SK-N-SH treated with all-trans-retinoic acid at 6 μM for 48 hours (cell line): ENCODE measurements around the gene PRUNE2.

ENCODE experiments used
- CREB5 ChIP-seq: fragments of 250-450 bp; sonication (Bioruptor Pico); IDR thresholded peaks from 2 replicates; pipeline ENCODE4 v1.5.1; 2020; ENCODE audit warnings: low read depth, mild to moderate bottlenecking, moderate library complexity
- TF ChIP-seq, protein P1 (sequence below): fragments of 250-450 bp; sonication (Bioruptor Pico); IDR thresholded peaks from 2 replicates; pipeline ENCODE4 v1.8.0; 2020; ENCODE audit warnings: mild to moderate bottlenecking, moderate library complexity, borderline replicate concordance

- TF ChIP-seq CREB5 (CRISPR knock-in tag), result no peak
- TF ChIP-seq, protein P1, sequence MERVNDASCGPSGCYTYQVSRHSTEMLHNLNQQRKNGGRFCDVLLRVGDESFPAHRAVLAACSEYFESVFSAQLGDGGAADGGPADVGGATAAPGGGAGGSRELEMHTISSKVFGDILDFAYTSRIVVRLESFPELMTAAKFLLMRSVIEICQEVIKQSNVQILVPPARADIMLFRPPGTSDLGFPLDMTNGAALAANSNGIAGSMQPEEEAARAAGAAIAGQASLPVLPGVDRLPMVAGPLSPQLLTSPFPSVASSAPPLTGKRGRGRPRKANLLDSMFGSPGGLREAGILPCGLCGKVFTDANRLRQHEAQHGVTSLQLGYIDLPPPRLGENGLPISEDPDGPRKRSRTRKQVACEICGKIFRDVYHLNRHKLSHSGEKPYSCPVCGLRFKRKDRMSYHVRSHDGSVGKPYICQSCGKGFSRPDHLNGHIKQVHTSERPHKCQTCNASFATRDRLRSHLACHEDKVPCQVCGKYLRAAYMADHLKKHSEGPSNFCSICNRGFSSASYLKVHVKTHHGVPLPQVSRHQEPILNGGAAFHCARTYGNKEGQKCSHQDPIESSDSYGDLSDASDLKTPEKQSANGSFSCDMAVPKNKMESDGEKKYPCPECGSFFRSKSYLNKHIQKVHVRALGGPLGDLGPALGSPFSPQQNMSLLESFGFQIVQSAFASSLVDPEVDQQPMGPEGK (CRISPR knock-in tag), result no peak
Observed at GRCh38 chr9:76655971-76656370, 249.9 kb downstream of the PRUNE2 start.
